CD4-positive, alpha-beta T cell treated with Interleukin-21 for 1 hour (primary cell): ENCODE results near the gene KDM6A.
"Not testable (repeated sequence)": the region's sequence is repeated elsewhere in the genome, so short reads cannot be mapped to it uniquely, and the experiment has no call there.

Experiments used
- DNase-seq: peaks from one replicate; pipeline ENCODE4 v3.0.0-alpha.2; 2020

KDM6A gene

DNA sequence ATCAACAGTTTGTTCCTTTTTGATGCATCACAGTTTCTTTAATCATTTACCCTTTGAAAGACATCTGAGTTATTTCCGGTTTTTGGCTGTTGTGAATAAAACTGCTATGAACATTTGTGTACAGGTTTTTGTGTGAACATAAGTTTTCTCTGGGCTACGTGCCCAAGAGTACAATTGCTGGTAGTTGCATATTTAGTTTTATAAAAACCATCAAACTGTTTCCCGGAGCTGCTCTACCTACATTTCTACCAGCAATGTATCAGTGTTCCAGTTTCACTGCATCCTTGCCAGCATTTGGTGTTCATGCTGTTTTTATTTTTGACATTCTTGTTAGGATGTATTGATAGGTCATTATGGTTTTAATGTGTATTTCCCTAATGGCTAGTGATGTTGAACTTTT lies 17.3 kb downstream of the KDM6A start:
- no peak for DNase-seq

DNA sequence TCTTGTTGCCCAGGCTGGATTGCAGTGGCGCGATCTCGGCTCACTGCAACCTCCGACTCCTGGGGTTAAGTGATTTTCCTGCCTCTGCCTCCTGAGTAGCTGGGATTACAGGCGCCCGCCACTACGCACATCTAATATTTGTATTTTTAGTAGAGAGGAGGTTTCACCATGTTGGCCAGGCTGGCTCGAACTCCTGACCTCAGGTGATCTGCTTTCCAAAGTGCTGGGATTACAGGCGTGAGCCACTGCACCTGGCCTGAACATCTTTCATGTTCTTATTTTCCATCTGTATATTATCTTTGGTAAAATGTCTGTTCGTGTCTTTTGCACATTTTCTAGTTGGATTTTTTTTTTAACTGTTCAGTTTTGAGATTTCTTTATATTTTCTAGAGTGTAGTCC lies 17.7 kb downstream of the KDM6A start:
- not testable (repeated sequence) for DNase-seq

DNA sequence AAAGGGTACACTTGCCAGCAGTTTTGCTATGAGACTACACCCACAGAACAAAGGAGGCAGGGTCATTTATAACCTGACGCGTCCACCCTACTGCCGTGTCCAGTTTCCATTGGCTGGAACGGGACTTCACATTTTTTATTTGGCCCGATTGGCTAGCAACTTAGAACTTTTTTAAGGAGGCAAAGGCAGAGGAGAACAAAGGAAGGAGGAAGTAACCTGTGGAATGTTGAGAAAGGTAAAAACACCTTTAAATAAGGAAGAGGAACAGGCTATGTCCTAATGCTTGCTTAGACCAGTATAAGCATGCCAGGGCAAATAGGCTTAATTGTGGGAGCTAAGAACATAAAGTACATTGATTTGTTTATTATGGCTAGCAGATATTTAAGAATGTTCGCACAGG lies 18.7 kb downstream of the KDM6A start:
- no peak for DNase-seq

GRCh38 chrX:44896876-44897186 lies 23.8 kb downstream of the KDM6A start:
- no peak for DNase-seq

GRCh38 chrX:44897539-44897938 lies 24.6 kb downstream of the KDM6A start:
- DNase-seq: no peak

DNA sequence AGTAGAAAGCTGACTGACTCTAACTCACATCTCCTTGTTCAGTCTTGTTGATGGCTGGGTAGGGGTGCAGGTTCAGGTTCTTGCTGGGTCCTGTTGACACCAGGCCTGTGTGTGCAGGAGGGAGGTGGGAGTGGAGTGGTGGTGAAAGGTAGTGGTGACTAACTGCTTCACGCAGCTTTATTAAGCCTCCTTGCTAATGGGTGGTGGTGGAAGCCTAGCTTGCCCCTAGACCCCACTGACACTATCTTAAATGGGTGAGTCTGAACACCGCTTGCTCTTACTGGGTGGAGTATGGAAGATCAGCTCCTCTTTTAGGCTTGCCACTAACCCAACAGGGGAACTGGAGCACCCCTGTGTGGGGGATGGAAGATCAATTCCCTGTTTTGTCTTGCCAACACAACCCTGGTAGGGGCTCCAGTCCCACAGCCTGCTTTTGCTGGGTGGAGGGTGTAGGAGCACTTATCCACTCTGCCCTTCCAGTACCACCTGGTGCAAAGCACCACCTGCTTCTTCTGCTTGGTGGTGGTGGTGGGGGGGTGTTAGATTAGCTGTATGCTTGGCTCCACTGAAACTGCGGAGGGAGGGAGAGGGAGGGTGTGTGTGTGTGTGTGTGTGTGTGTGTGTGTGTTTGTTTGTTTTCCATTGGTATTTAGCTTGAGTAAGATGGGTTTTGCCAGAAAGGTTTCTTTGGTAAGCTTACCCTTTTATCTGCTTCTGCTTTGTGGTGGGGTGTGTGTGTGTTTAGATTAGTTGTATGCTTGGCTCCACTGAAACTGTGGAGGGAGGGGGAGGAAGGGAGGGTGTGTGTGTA lies 25.6 kb downstream of the KDM6A start:
- peak; percentile 24 for DNase-seq

DNA sequence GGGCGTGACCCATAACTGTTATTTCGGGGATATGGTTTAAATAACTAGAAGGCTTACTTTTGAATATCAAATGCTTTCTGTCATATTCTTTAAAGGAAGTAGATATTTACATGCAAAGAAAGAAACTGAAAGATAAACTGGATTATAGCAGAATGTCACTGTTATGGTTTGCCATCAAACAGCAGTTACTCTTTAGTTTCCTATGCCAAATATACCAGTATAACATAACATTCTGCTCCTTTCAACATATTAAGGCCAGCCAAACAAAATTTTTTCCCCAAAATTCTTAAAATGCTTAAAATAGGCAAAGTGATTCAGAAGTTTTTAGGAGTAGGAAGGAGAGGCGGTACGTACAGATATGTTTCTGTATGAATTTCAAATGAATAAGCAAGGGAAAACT lies 27.0 kb downstream of the KDM6A start:
- DNase-seq: no peak

- DNase-seq: no peak
Observed at GRCh38 chrX:44903107-44903506, 30.1 kb downstream of the KDM6A start.

GRCh38 chrX:44903830-44904530 lies 31.0 kb downstream of the KDM6A start:
- no peak for DNase-seq

- DNase-seq: no peak
Observed at GRCh38 chrX:44904542-44905115, 31.6 kb downstream of the KDM6A start.

- no peak for DNase-seq
Observed at GRCh38 chrX:44906041-44906440, 33.1 kb downstream of the KDM6A start.

- no peak for DNase-seq
Observed at GRCh38 chrX:44906542-44906941, 33.6 kb downstream of the KDM6A start.

GRCh38 chrX:44908153-44908552 lies 35.2 kb downstream of the KDM6A start:
- no peak for DNase-seq

DNA sequence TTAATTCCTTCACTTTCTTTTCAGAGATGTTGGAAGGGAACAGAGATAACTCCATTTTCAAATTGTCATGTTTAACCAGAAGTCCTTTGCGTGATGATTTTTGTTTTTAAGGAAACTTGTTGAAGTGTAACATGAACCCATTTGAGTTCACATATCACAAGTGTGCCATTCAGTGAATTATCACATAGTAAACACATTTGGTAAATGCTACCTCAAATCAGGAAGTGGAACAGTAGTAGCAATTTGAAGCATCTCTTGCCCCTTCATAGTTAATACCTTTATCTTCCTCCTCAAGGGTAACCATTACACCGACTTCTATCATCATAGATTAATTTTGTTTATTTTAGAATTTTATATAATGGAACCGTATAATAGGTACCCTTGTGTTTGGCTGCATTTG lies 35.8 kb downstream of the KDM6A start:
- no peak for DNase-seq

GRCh38 chrX:44910508-44910907 lies 37.5 kb downstream of the KDM6A start:
- not testable (repeated sequence) for DNase-seq

GRCh38 chrX:44911074-44911600 lies 38.1 kb downstream of the KDM6A start:
- DNase-seq: not testable (repeated sequence)

DNA sequence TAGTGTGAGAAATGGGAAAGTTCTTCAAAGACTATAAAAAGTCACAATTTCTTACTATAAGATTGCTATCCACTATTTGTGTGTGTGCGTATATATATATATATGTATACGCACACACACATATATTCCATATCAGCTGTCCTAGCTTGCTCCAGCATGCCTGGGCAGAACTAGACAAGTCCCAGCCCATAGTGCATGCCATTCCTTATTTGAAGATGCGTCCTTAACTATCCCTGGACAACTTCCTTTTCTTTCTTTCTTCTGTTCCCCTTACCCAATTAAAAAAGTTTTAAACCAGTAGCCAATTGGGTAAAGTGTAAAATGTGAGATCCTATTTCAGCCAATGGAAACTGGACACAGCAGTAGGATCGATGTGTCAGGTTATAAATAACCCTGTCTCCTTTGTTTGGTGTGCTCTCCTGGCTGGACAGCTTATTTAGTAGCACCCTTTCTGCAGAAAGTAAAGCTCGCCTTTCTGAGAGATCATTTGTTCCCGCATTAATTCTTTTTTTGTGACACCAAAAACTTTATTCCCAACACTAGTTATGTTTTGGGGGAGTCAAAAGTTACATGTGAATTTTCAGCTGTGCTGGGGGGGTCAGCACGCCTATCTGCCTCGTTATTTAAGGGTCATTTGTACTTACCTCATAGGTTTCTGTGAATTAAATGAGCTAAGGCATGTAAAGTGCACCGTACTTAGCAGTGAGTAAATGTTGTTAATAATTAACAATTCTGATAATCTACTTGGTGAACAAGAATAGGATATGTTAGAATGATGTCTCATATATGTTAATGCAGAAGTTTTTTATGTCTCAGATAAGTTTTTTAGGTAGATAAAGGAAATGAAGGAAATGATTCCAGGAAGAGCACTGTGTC lies 40.9 kb downstream of the KDM6A start:
- no peak for DNase-seq

- DNase-seq: no peak
Observed at GRCh38 chrX:44914532-44915198, 41.7 kb downstream of the KDM6A start.

DNA sequence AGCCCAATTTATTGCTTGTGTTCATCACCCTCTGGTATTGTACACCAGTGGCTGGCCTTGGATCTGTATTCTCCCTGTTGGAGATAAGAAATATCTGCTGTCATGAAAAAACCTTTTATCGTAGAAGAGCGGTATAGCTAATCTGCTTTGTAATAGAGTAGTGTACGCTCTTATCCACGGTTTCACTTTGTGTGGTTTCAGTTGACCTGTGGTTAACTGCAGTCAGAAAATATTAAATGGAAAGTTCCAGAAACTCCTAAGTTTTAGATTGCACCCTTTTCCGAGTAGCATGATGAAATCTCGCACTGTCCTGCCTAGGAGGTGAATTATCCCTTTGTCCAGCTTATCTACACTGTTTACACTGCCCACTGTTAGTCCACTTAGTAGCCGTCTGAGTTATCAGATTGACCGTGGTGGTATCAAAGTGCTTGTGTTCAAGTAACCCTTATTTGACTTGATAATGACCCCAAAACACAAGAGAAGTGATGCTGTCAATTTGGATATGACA lies 42.4 kb downstream of the KDM6A start:
- DNase-seq: no peak

DNA sequence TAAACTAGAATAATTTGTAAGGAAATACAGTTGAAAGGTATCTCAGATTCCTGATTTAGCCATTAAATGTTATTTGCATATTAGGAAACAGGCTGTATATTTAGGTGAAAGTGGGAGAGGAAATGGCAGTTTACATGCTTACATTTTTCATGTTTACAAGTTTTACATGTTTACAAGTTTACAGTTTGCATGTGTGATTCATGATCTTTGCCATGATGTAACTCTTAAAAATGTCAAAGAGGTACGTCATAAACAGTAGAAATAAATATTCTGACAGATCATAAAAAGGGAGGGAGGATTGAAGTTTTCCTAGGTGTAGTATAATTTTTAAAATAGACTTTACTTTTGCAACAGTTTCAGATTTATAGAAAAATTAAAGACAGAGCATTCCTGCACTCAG lies 45.7 kb downstream of the KDM6A start:
- DNase-seq: no peak

GRCh38 chrX:44922980-44923379 lies 50.0 kb downstream of the KDM6A start:
- no peak for DNase-seq

DNA sequence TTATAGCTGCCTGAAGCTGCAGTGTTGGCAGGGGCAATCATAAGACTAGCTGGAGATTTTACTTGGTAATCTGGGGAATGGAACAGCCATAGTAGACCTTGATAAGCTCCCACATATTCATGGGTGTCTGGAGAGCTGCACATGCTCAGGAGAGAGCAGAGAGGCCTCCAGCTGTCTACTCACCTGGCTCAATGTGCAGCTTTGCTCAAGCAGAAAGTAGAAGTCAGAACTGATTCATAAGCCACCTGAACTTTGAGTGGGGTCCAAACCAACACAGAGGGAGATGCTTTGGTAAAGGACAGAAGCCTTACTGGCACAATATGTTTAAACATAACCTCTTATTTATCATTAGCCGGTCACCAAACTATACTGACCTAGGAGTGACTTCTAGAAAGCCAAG lies 54.4 kb downstream of the KDM6A start:
- no peak for DNase-seq
